ENCODE data around the gene OTOP2.

DNA sequence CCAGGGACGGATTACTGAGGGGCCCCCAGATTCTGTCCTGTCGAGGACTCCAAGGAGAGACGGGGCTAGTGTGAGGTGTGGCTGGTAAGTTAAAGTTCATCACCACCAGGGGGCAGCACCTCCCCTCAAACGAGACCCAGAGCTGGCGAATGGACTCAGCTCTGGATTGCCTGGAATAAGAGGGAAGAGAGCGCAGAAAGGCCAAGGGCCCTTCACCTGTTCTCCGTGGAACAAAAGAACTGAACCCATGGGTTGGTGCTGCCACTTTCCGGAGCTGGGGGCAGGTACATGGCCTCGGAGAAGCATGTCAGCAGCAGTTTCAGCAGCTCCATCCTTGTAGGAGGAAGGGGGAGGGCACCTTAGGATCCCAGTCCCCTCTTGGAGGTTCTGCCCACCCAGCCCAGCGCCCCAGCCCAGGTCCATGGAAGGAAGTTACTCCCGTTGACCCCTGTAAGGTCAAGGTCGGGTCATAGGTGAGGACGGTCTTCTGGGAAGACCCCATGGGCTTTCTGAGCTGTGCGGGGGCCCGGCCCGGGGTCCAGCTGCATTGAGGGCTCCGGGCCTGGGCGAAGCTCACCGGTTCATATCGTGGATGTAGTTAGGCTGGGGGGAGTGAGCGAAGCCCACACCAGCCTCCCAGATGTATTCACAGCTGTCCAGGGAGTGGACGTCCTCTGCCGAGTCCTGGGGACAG, 37.7 kb downstream of the OTOP2 start:
- TF ChIP-seq HDGF (IDR thresholded peaks at IDR 0.05; ENCODE audit: borderline replicate concordance) (0 out of 2 replicates have a peak, but pooled peaks have one; percentile 66), SP1 (IDR thresholded peaks at IDR 0.05) (no peak), FOXM1 (IDR thresholded peaks at IDR 0.05; ENCODE audit: borderline replicate concordance) (no peak), BHLHE40 (IDR thresholded peaks at IDR 0.05; ENCODE audit: borderline replicate concordance) (no peak)
